Measurements from ENCODE around the gene BRINP2.

BRINP2 gene

GRCh38 chr1:177142010-177142409 is 28.7 kb upstream of the BRINP2 start:
- TF ChIP-seq CTCF (IDR thresholded peaks at IDR 0.05) = no peak
- Histone ChIP-seq H3K4me3 (no peak overlapping the region), H3K27ac (no peak overlapping the region)
- no peak for DNase-seq (ENCODE audit: low spot score)

GRCh38 chr1:177142791-177143271 is 27.9 kb upstream of the BRINP2 start:
- TF ChIP-seq CTCF (IDR thresholded peaks at IDR 0.05) = no peak
- Histone ChIP-seq H3K4me3 (no peak overlapping the region), H3K27ac (no peak overlapping the region)
- no peak for DNase-seq (ENCODE audit: low spot score)

- DNase-seq (ENCODE audit: low spot score) = no peak
- Histone ChIP-seq H3K27ac (no peak overlapping the region), H3K4me3 (no peak overlapping the region)
- TF ChIP-seq CTCF (IDR thresholded peaks at IDR 0.05) = no peak
Measured at GRCh38 chr1:177145106-177146070, 25.4 kb upstream of the BRINP2 start.

GRCh38 chr1:177146499-177146898 is 24.3 kb upstream of the BRINP2 start:
- DNase-seq (ENCODE audit: low spot score) = no peak
- no peak for TF ChIP-seq CTCF (IDR thresholded peaks at IDR 0.05)
- no peak overlapping the region for H3K4me3 ChIP-seq
- H3K27ac ChIP-seq = no peak overlapping the region

GRCh38 chr1:177162243-177162642 is 8.5 kb upstream of the BRINP2 start:
- DNase-seq (ENCODE audit: low spot score) = no peak
- TF ChIP-seq CTCF (IDR thresholded peaks at IDR 0.05) = no peak
- Histone ChIP-seq H3K4me3 (no peak overlapping the region), H3K27ac (no peak overlapping the region)

- no peak for TF ChIP-seq CTCF (IDR thresholded peaks at IDR 0.05)
- DNase-seq (ENCODE audit: low spot score) = no peak
- Histone ChIP-seq H3K4me3 (peak overlapping the region; percentile 63), H3K27ac (no peak overlapping the region)
Measured at GRCh38 chr1:177163844-177164379, 6.8 kb upstream of the BRINP2 start.
